ENCODE data around the gene PLEKHM1.
"Not testable (repeated sequence)": the region's sequence is repeated elsewhere in the genome, so short reads cannot be mapped to it uniquely, and the experiment has no call there.

DNA sequence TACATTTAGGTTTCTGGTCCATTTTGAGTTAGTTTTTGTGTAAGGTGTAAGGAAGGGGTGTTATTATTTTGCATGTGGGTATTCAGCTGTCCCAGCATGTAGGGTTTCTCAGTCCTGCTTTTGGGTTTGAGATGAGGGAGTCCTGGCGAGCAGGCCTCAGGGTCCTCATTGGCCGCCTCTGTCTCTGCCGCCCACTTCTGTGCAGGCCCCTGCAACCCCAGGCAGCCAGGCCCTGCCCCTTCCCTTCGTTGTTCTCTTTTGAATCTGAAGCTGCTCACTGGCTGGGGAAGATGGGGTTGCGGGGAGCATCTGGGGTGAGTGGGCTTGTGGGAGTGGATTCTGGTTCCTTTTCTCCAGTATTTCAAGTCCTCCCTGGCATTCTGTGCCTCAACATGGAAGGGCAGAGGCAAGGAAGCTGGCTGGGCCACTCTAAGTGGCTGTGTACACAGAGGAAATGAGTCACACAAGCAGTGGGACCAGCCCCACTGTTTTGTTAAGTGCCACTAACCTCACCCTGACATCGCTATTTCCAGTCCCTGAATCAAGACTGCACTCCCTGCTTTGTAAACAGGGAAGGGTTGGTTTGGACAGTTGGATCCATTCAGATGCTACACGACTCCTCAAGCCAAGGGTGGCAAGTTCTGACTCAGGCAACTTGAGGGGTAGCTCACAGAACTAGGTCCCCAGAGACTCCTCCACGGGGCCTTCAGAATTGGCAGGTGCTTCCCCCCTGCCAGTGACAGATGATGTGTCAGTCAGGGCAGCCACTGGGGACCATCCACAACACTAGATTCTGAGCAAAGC lies 28.8 kb downstream of the PLEKHM1 start:
- TF ChIP-seq, protein P1, sequence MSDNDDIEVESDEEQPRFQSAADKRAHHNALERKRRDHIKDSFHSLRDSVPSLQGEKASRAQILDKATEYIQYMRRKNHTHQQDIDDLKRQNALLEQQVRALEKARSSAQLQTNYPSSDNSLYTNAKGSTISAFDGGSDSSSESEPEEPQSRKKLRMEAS (IDR thresholded peaks at IDR 0.05): not testable (repeated sequence)
- TF ChIP-seq, protein P2, sequence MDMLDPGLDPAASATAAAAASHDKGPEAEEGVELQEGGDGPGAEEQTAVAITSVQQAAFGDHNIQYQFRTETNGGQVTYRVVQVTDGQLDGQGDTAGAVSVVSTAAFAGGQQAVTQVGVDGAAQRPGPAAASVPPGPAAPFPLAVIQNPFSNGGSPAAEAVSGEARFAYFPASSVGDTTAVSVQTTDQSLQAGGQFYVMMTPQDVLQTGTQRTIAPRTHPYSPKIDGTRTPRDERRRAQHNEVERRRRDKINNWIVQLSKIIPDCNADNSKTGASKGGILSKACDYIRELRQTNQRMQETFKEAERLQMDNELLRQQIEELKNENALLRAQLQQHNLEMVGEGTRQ (IDR thresholded peaks at IDR 0.05; ENCODE audit: low read depth, low read length): not testable (repeated sequence)
- TF ChIP-seq, protein P2 (CRISPR knock-in tag; IDR thresholded peaks at IDR 0.05; ENCODE audit: borderline replicate concordance): not testable (repeated sequence)
- not testable (repeated sequence) for TF ChIP-seq FOXJ3 (CRISPR knock-in tag; IDR thresholded peaks at IDR 0.05; ENCODE audit: borderline replicate concordance); ELF1 (CRISPR knock-in tag; IDR thresholded peaks at IDR 0.05); ARNT (IDR thresholded peaks at IDR 0.05); ZNF878 (CRISPR knock-in tag; IDR thresholded peaks at IDR 0.05); CBX5 (CRISPR knock-in tag; IDR thresholded peaks at IDR 0.05; ENCODE audit: borderline replicate concordance); FOXM1 (CRISPR knock-in tag; IDR thresholded peaks at IDR 0.05); KLF11 (CRISPR knock-in tag; IDR thresholded peaks at IDR 0.05); NFE2L2 (IDR thresholded peaks at IDR 0.05; ENCODE audit: low read length)
- TF ChIP-seq, protein P3, sequence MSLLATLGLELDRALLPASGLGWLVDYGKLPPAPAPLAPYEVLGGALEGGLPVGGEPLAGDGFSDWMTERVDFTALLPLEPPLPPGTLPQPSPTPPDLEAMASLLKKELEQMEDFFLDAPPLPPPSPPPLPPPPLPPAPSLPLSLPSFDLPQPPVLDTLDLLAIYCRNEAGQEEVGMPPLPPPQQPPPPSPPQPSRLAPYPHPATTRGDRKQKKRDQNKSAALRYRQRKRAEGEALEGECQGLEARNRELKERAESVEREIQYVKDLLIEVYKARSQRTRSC (CRISPR knock-in tag; IDR thresholded peaks at IDR 0.05; ENCODE audit: low read depth): not testable (repeated sequence)
- TF ChIP-seq, protein P4, sequence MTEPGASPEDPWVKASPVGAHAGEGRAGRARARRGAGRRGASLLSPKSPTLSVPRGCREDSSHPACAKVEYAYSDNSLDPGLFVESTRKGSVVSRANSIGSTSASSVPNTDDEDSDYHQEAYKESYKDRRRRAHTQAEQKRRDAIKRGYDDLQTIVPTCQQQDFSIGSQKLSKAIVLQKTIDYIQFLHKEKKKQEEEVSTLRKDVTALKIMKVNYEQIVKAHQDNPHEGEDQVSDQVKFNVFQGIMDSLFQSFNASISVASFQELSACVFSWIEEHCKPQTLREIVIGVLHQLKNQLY (CRISPR knock-in tag; IDR thresholded peaks at IDR 0.05): not testable (repeated sequence)
- TF ChIP-seq, protein P5, sequence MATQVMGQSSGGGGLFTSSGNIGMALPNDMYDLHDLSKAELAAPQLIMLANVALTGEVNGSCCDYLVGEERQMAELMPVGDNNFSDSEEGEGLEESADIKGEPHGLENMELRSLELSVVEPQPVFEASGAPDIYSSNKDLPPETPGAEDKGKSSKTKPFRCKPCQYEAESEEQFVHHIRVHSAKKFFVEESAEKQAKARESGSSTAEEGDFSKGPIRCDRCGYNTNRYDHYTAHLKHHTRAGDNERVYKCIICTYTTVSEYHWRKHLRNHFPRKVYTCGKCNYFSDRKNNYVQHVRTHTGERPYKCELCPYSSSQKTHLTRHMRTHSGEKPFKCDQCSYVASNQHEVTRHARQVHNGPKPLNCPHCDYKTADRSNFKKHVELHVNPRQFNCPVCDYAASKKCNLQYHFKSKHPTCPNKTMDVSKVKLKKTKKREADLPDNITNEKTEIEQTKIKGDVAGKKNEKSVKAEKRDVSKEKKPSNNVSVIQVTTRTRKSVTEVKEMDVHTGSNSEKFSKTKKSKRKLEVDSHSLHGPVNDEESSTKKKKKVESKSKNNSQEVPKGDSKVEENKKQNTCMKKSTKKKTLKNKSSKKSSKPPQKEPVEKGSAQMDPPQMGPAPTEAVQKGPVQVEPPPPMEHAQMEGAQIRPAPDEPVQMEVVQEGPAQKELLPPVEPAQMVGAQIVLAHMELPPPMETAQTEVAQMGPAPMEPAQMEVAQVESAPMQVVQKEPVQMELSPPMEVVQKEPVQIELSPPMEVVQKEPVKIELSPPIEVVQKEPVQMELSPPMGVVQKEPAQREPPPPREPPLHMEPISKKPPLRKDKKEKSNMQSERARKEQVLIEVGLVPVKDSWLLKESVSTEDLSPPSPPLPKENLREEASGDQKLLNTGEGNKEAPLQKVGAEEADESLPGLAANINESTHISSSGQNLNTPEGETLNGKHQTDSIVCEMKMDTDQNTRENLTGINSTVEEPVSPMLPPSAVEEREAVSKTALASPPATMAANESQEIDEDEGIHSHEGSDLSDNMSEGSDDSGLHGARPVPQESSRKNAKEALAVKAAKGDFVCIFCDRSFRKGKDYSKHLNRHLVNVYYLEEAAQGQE (IDR thresholded peaks at IDR 0.05; ENCODE audit: borderline replicate concordance in 1 of 2, low read depth in 1 of 2, low read length in 2 of 2): not testable (repeated sequence)
